Endodermal cell (in vitro differentiated cells): ENCODE results near the gene CDKL5. TPM values are rescaled to one million over a fixed set of nuclear protein-coding genes. Genes with fewer than 3 reads are reported as not detected.

ENCODE experiments used
- DNase-seq: peaks from one replicate; pipeline ENCODE4 v3.0.0-alpha.2; 2017
- H3K27ac ChIP-seq: 2 replicates; pipeline ENCODE4 v1.5.1; 2013; ENCODE audit warnings: mild to moderate bottlenecking, low read depth, low read length, moderate library complexity
- H3K27me3 ChIP-seq: 2 replicates; pipeline ENCODE4 v1.6.1; 2013; ENCODE audit warnings: mild to moderate bottlenecking, low read length, moderate library complexity; ENCODE audit not compliant: insufficient read depth, control insufficient read depth, poor library complexity, severe bottlenecking
- H3K36me3 ChIP-seq: 2 replicates; pipeline ENCODE4 v1.7.0; 2013; ENCODE audit warnings: mild to moderate bottlenecking, low read length, moderate library complexity; ENCODE audit not compliant: control insufficient read depth, insufficient read depth
- H3K4me1 ChIP-seq: one replicate; pipeline ENCODE4 v1.7.0; 2013; ENCODE audit warnings: low read length; ENCODE audit not compliant: control insufficient read depth, insufficient read depth
- H3K4me3 ChIP-seq: 2 replicates; pipeline ENCODE4 v1.5.1; 2013; ENCODE audit warnings: mild to moderate bottlenecking, low read length, moderate library complexity
- H3K9ac ChIP-seq: 2 replicates; pipeline ENCODE4 v1.6.1; 2013; ENCODE audit warnings: mild to moderate bottlenecking, low read length, moderate library complexity; ENCODE audit not compliant: poor library complexity, severe bottlenecking; ENCODE audit errors: extremely low read depth
- H3K9me3 ChIP-seq: 2 replicates; pipeline ENCODE4 v1.6.1; 2013; ENCODE audit warnings: mild to moderate bottlenecking, low read length, moderate library complexity; ENCODE audit not compliant: control insufficient read depth
- H3K27ac Mint-ChIP-seq: 2 replicates; pipeline ENCODE4 v1.8.0; 2020; ENCODE audit warnings: mixed read lengths
- H3K27me3 Mint-ChIP-seq: 2 replicates; pipeline ENCODE4 v1.8.0; 2021; ENCODE audit warnings: mild to moderate bottlenecking, mixed read lengths; ENCODE audit not compliant: insufficient read depth
- H3K36me3 Mint-ChIP-seq: 2 replicates; pipeline ENCODE4 v1.8.0; 2020; ENCODE audit warnings: low read depth, mixed read lengths
- H3K4me1 Mint-ChIP-seq: 2 replicates; pipeline ENCODE4 v1.8.0; 2020; ENCODE audit warnings: mixed read lengths
- H3K4me3 Mint-ChIP-seq: 2 replicates; pipeline ENCODE4 v1.8.0; 2020; ENCODE audit warnings: mild to moderate bottlenecking, moderate library complexity, mixed read lengths
- H3K9me3 Mint-ChIP-seq: 2 replicates; pipeline ENCODE4 v1.8.0; 2020; ENCODE audit warnings: mild to moderate bottlenecking, mixed read lengths
- WGBS, 2 experiments: methylation state at CpG; one replicate each; pipeline versions ENCODE4 v1.1.5 to v1.1.7; 2013; ENCODE audit warnings: missing lambda C conversion rate in 2 of 2, mixed read lengths in 1 of 2; ENCODE audit not compliant: insufficient coverage in 1 of 2, insufficient read length in 1 of 2; 5-methylcytosine and 5-hydroxymethylcytosine counted together
- total RNA-seq, 2 donors: library from RNA; stranded (reverse); fragmentation: NEBNext Ultra II Directional in 1 of 2; extraction: Animal tissue kit (Norgen Biotek cat#: 25700) in 1 of 2; gene quantifications; 2 replicates in 1 of 2; 3 replicates in 1 of 2; pipeline ENCODE4 v1.2.1, GENCODE V29; 2021
- TF ChIP-seq, protein P1 (sequence below): fragments of 200-600 bp; sonication (generic); conservative IDR thresholded peaks from 2 replicates; pipeline ENCODE4 v1.5.0; 2021; ENCODE audit warnings: antibody characterized with exemption, mild to moderate bottlenecking

Gene CDKL5
- total RNA-seq, 2 donors from 2014 or later, result 18.2 to 19.3 TPM

- no peak overlapping the region for H3K9ac ChIP-seq
- WGBS, 2 experiments, result 93% methylated on average over 2 of the region's 4 CpGs; no CpG with 5 or more reads in 1 of the 2 experiments
- peaks cover 28% of the 10 kb centered on the region for H3K36me3 ChIP-seq
- Mint-ChIP-seq H3K9me3 (peaks cover 39% of the 10 kb centered on the region), H3K36me3 (peaks cover 43% of the 10 kb centered on the region), H3K4me3 (no peak overlapping the region), H3K27me3 (no peaks in the 10 kb centered on the region), H3K27ac (no peak overlapping the region), H3K4me1 (no peaks in the 10 kb centered on the region)
- no peaks in the 10 kb centered on the region for H3K27me3 ChIP-seq
- no peaks in the 10 kb centered on the region for H3K4me1 ChIP-seq
- no peak for DNase-seq
- H3K27ac ChIP-seq, result no peak overlapping the region
- H3K4me3 ChIP-seq, result no peak overlapping the region
- no peaks in the 10 kb centered on the region for H3K9me3 ChIP-seq
- TF ChIP-seq, protein P1, sequence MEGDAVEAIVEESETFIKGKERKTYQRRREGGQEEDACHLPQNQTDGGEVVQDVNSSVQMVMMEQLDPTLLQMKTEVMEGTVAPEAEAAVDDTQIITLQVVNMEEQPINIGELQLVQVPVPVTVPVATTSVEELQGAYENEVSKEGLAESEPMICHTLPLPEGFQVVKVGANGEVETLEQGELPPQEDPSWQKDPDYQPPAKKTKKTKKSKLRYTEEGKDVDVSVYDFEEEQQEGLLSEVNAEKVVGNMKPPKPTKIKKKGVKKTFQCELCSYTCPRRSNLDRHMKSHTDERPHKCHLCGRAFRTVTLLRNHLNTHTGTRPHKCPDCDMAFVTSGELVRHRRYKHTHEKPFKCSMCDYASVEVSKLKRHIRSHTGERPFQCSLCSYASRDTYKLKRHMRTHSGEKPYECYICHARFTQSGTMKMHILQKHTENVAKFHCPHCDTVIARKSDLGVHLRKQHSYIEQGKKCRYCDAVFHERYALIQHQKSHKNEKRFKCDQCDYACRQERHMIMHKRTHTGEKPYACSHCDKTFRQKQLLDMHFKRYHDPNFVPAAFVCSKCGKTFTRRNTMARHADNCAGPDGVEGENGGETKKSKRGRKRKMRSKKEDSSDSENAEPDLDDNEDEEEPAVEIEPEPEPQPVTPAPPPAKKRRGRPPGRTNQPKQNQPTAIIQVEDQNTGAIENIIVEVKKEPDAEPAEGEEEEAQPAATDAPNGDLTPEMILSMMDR, result no peak
Measured at GRCh38 chrX:18607966-18608365, 182.6 kb downstream of the CDKL5 start.

DNA sequence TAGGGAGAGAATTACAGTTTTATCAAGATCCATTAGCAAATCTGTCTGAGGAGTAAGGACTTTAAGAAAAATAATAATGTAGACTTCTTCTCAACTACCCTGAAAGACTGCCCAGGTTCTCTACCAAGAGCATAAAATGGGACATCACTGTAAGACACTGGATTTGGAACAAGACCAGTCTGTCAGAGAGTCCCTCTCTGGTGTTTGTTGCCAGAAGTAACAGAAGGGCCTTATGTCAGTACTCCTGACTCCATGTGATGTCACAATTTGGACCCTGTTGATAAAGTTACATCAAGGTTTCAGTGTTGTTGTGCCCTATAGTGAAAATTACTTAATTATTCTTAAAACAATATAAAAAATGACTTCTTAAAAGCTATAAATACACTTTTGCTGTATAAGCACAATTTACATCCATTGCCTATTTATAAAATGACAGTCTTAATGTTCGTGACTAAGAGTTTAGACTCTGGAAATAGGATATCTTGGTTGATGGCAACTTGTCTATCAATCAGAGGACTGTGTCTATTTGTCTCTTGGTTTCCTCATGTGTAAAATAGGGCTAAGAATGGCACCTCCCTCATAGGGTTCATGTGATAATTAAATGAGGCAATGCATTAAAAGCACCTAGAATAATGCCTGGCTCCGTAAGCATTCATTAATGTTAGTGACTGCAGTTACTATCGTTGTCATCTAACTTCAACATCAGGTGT is 188.7 kb downstream of the CDKL5 start:
- no peak overlapping the region for H3K9ac ChIP-seq
- no peaks in the 10 kb centered on the region for H3K4me1 ChIP-seq
- no peaks in the 10 kb centered on the region for H3K9me3 ChIP-seq
- H3K27me3 ChIP-seq, result no peaks in the 10 kb centered on the region
- peaks cover 32% of the 10 kb centered on the region for H3K9me3 Mint-ChIP-seq
- no peaks in the 10 kb centered on the region for H3K4me1 Mint-ChIP-seq
- H3K27ac ChIP-seq, result no peak overlapping the region
- H3K27ac Mint-ChIP-seq, result no peak overlapping the region
- H3K36me3 ChIP-seq, result peaks cover 9% of the 10 kb centered on the region
- H3K4me3 ChIP-seq, result no peak overlapping the region
- no peaks in the 10 kb centered on the region for H3K27me3 Mint-ChIP-seq
- TF ChIP-seq, protein P1, result no peak
- no peak overlapping the region for H3K4me3 Mint-ChIP-seq
- 92 to 100% methylated on average over 2 to 3 of the region's 3 CpGs for WGBS, 2 experiments
- H3K36me3 Mint-ChIP-seq, result peaks cover 29% of the 10 kb centered on the region
- DNase-seq, result no peak

GRCh38 chrX:18616688-18617406 is 191.4 kb downstream of the CDKL5 start:
- H3K27ac ChIP-seq, result no peak overlapping the region
- peaks cover 7% of the 10 kb centered on the region for H3K36me3 ChIP-seq
- 83 to 93% methylated on average over 1 to 3 of the region's 8 CpGs for WGBS, 2 experiments
- no peaks in the 10 kb centered on the region for H3K27me3 ChIP-seq
- no peak overlapping the region for H3K4me3 ChIP-seq
- Mint-ChIP-seq H3K36me3 (peaks cover 13% of the 10 kb centered on the region), H3K4me1 (peaks cover 6% of the 10 kb centered on the region), H3K27me3 (no peaks in the 10 kb centered on the region), H3K4me3 (no peak overlapping the region), H3K27ac (no peak overlapping the region), H3K9me3 (peaks cover 32% of the 10 kb centered on the region)
- H3K4me1 ChIP-seq, result peaks cover 3% of the 10 kb centered on the region
- no peaks in the 10 kb centered on the region for H3K9me3 ChIP-seq
- TF ChIP-seq, protein P1, result no peak
- DNase-seq, result no peak
- H3K9ac ChIP-seq, result no peak overlapping the region
